GM19452 (cell line): Measurements from ENCODE around the gene C1orf105.
"Not testable (repeated sequence)": the region's sequence is repeated elsewhere in the genome, so short reads cannot be mapped to it uniquely, and the experiment has no call there.

Source experiments
- ATAC-seq: cut with Tn5 transposase; IDR thresholded peaks from one replicate; pipeline ENCODE4 v1.9.1; 2021; ENCODE audit not compliant: unreplicated experiment

Gene C1orf105

GRCh38 chr1:172420385-172420784 is at the start of gene C1orf105:
TSS of gene C1orf105 (plus strand) at chr1:172420685. CDS start at chr1:172420886, 201 bp downstream.
- no peak for ATAC-seq

DNA sequence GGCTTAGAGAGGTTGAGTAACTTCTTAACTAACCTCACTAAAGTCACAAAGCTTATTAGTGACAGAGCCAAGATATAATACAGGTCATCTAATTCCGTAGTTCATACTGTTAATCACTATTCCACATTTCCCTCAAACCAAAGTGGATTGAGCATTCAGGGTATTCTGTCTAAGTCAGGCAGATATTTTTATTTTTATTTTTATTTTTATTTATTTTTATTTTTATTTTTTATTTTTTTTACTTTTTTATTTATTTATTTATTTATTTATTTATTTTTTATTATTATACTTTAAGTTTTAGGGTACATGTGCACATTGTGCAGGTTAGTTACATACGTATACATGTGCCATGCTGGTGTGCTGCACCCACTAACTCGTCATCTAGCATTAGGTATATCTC is 48.8 kb upstream of the C1orf105 start:
- not testable (repeated sequence) for ATAC-seq

- no peak for ATAC-seq
Measured at GRCh38 chr1:172373864-172374263, 46.6 kb upstream of the C1orf105 start.

DNA sequence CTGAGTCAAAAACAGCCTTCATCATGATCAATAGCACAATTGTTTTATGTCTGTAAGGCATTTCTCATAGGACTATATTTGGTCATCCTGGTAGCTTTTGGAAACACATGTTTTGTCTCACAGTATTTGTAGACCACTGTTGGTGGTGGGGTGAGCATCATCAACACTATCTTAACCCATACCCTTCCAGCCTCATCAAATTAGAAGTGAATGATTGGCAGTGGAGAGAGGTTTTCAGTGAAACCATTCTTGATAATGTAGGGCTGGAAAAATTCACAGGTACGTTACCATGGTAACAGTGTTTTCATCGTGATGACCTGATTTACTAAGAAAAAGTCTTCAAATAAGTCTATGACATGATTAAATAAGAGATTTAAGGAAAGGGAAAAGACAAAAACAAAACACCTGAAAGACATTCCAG is 45.3 kb upstream of the C1orf105 start:
- no peak for ATAC-seq

- ATAC-seq, result no peak
Measured at GRCh38 chr1:172376431-172376830, 44.1 kb upstream of the C1orf105 start.

DNA sequence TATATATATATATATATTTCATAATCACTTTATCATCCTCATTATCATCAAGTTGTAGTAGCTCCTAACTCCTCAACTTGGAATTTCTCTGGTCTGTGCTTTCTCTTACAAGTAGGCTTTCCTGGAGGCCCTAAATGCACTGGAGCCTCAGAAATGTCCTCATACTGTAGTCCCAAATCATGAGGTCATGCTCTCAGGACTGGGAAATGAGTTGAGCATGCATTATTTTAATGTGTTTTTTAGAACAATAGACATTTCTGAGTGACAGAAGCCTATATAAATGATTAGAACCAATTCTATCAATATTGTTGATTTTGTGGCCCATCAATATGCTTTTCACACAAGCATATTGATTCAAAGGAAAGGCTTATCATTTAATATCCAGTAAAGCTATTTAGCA is 42.9 kb upstream of the C1orf105 start:
- no peak for ATAC-seq

DNA sequence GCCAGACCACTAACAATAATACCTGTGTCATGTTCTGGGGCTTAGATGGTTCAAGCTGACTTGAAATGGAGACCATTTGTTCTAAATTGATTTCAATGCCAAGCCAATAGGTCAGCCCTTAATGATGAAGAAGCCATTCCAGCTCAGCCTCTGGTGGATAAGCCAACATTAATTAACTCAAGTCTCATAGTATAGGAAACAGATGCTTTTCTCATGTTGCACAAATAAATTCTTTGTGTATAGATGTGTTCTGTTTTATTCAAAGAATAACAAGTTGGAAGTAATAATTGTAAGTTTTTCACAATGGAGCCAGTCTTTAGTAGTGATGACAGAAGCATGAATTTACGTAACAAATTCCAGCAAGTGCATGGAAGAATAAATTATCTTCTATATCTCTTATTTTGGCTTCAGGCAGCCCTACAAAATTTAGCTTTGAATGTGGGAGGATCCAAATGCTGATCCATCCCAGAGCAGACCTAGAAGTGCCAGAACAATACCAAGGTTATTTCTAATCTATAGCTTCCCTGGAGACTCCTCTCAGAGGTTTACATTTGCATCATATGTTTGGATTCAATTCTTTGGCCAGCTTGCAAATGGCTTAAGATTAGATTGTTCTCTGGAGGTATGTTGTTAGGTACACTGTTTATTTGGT is 42.2 kb upstream of the C1orf105 start:
- ATAC-seq, result no peak

DNA sequence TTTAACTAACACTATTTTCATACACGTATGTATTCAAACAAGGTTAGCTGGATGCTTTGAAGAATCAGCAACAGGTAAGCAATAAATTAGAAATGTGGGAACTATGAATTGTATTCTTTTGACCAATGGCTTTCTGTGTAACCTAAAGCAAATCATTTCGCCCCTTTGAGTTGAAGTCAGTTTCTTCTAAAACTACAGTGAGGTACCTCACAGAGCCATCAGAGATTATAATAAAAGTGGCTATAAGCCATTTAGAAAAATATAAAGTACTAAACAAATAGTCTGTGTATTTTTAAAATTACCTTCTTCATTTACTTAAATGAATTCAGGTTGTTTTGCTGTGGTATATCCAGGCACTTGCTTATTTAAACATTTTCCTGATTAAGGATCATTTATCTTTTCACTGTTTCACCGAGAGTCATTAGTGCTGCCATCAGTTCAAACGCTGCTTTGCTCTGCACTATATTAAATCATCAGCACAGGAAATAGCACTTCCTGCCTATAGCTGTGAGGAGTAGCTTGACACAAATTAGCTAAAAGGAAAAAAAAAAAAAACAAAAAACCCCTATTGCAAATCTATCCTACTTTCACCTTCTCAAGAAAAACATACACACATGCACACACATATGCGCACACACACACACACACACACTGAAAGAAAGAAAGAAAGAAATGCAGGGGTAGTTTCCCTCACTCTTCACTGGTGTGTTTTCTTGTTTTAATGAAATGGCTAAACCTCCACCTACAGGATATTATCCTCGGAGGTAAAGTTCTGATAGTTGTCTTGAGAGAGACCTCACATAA is 39.8 kb upstream of the C1orf105 start:
- ATAC-seq, result peak; percentile 89

DNA sequence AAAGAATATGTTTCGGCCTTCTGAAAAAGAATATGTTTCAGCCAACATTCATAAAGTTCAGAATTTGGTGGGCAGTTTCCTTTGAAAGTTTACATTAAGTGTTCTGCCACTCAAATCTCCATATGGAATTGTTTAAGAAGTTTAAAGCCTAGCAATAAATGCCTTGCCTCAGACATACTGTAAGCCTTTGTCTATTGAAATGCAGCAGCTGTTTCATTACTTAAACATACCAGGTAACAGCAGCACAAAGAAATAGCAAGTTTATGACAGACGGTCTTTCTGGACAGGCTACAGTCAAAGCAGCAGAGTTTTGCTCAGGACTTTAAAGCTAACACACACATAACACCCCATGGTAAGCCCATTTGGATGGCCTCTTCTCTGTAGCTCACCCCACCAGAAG is 38.5 kb upstream of the C1orf105 start:
- ATAC-seq, result no peak

GRCh38 chr1:172382406-172382805 is 38.1 kb upstream of the C1orf105 start:
- ATAC-seq, result no peak

DNA sequence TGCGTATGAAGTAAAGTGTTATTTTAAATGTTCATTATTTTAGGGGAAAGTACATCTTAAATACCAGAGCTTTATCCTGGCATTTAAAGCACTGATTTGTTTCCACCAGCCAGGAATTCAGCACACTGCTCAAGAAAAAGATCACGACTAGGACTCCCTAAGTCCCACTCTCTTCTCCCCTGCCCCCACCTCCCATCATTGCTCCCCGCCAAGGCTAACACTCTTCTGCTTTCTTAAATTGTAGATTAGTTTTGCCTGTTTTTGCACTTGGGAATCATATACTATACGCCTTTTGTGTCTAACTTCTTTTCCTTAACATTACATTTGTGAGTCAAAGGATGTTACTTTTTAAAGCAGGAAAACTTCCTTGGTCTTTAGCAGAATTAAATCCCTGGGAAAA is 37.5 kb upstream of the C1orf105 start:
- ATAC-seq, result no peak

DNA sequence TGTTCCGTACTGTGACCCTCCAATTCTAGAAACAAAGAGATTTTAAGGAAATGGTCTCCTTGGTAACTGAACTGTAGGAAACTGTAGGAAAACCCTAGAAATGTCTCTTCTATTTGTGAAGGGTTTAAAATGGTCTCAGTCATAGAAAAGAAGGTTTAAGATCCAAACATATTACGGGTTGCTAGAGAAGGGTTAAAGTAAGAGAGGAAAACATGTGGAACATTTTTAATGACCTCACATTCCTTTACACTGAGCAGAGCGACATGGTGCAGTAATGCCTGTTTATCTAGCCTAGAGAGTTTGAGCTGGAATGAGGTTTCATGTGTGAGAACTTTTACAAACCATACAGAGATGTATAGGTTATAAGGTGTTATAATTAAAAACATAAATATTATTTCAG is 36.9 kb upstream of the C1orf105 start:
- ATAC-seq, result no peak

GRCh38 chr1:172384656-172385055 is 35.8 kb upstream of the C1orf105 start:
- ATAC-seq, result no peak

- ATAC-seq, result no peak
Measured at GRCh38 chr1:172386046-172386445, 34.4 kb upstream of the C1orf105 start.

DNA sequence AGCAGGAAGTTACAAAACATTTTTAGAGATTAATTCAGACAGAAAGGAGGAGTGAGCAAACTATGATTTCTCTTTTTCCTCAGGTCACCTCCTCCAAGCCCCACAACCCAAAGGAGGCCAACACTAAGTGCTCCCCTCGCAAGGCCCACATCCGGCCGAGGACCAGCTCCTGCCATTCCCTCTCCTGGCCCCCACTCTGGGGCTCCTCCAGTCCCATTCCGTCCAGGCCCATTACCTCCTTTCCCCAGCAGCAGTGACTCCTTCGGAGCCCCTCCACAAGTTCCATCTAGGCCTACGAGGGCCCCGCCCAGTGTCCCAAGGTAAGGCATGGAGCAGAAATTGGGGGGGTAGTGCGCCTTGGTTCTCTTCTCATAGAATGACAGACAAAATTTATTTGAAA is 32.0 kb upstream of the C1orf105 start:
- no peak for ATAC-seq

GRCh38 chr1:172390301-172390682 is 30.2 kb upstream of the C1orf105 start:
- no peak for ATAC-seq

DNA sequence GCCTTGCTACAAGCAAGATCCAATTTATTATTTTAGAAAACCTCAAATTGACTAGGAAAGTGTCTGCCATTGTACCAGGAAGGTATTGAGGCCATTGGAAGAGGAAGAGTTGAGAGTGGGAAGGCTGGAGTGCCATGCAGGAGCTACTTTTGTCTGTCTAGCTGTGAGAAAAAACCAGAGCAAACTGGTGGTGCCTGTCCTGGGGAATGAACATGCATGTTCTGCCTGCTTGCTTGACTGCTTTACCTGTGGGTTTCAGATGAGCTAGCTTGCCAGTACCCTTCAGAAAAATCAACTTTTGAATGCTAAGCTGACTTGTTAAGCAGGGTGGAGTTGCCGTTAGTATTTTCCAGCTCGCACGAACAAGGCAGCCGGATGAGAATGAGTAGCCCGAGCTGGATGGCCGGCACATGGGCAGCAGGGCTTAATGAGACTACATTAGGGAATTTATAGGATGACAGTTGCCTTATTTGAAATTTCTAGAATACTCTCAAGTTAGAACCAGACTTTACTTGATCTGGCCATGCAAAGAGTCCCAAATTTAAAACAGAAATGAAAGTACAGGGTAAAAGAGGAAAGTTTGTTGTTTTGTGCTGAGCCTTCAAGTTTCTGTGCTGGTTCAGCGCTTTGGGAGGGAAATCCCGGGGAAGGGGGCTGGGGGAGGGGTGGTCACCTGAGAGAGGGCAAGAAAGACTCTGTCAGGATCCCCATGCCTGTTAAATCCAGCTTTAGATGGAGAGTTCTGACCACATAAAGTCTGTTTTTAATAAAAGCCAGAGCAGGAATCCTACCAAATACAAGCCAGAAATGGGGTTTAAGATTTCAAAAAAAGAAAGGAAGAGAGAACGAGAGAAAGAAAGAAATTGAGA is 29.6 kb upstream of the C1orf105 start:
- ATAC-seq, result peak; percentile 60

- no peak for ATAC-seq
Measured at GRCh38 chr1:172391976-172392375, 28.5 kb upstream of the C1orf105 start.

- no peak for ATAC-seq
Measured at GRCh38 chr1:172393354-172393753, 27.1 kb upstream of the C1orf105 start.

- ATAC-seq, result peak; percentile 75
Measured at GRCh38 chr1:172394141-172394751, 26.2 kb upstream of the C1orf105 start.

GRCh38 chr1:172394811-172395210 is 25.7 kb upstream of the C1orf105 start:
- ATAC-seq, result no peak
